Chondrocyte (in vitro differentiated cells): ENCODE data around the gene CHRNA4. TPM values are rescaled to one million over a fixed set of nuclear protein-coding genes. Genes with fewer than 3 reads are reported as not detected.
A peak's percentile ranks its signal among the peaks of the same experiment; 100 is the strongest.

Source experiments
- DNase-seq: peaks from one replicate; pipeline ENCODE4 v3.0.0; 2021; ENCODE audit warnings: mixed read lengths, low spot score
- H3K27ac Mint-ChIP-seq: one replicate; pipeline ENCODE4 v1.8.0; 2021; ENCODE audit warnings: mild to moderate bottlenecking, moderate library complexity, mixed read lengths; ENCODE audit not compliant: unreplicated experiment
- H3K27me3 Mint-ChIP-seq: 2 replicates; pipeline ENCODE4 v1.8.0; 2021; ENCODE audit warnings: low read depth, mixed read lengths
- H3K36me3 Mint-ChIP-seq: 2 replicates; pipeline ENCODE4 v1.8.0; 2021; ENCODE audit warnings: low read depth, mixed read lengths
- H3K4me1 Mint-ChIP-seq: 2 replicates; pipeline ENCODE4 v1.8.0; 2021; ENCODE audit warnings: low read depth, mild to moderate bottlenecking, mixed read lengths
- H3K4me3 Mint-ChIP-seq: one replicate; pipeline ENCODE4 v1.8.0; 2021; ENCODE audit warnings: mild to moderate bottlenecking, moderate library complexity, mixed read lengths; ENCODE audit not compliant: unreplicated experiment
- H3K9me3 Mint-ChIP-seq: 2 replicates; pipeline ENCODE4 v1.8.0; 2021; ENCODE audit warnings: low read depth, mixed read lengths
- CTCF ChIP-seq: fragments of 200-600 bp; sonication (generic); IDR thresholded peaks from 2 replicates; pipeline ENCODE4 v1.5.0; 2021; ENCODE audit warnings: antibody characterized with exemption, mild to moderate bottlenecking, moderate library complexity
- long read RNA-seq: library from polyadenylated mRNA; stranded (forward); transcript quantifications from one replicate; pipeline ENCODE4 v2.0.0, GENCODE V29; 2021
- total RNA-seq: library from RNA; stranded (reverse); gene quantifications from 3 replicates; pipeline ENCODE4 v1.2.1, GENCODE V29; 2021

Gene CHRNA4
- not detected in 3 replicates for total RNA-seq
- long read RNA-seq: 0 reads

- H3K4me1 Mint-ChIP-seq: no peaks in the 10 kb centered on the region
- DNase-seq: peak; percentile 53
- H3K4me3 Mint-ChIP-seq: no peak within 1 kb of the TSS
- H3K36me3 Mint-ChIP-seq: no peaks in the 10 kb centered on the region
- no peak within 1 kb of the TSS for H3K27ac Mint-ChIP-seq
- H3K27me3 Mint-ChIP-seq: peaks cover 20% of the 10 kb centered on the region
- TF ChIP-seq CTCF: no peak
- H3K9me3 Mint-ChIP-seq: no peaks in the 10 kb centered on the region
These were observed at the start of gene CHRNA4 for GRCh38 chr20:63360850-63361518. TSS of gene CHRNA4 (minus strand) at chr20:63361349. CDS start at chr20:63361165, 184 bp downstream.

- Mint-ChIP-seq H3K4me3 (no peak overlapping the region), H3K36me3 (no peaks in the 10 kb centered on the region), H3K4me1 (no peaks in the 10 kb centered on the region), H3K9me3 (no peaks in the 10 kb centered on the region), H3K27me3 (peaks cover 6% of the 10 kb centered on the region), H3K27ac (no peak overlapping the region)
- TF ChIP-seq CTCF: no peak
- DNase-seq: no peak
These were observed 48.8 kb upstream of the CHRNA4 start for GRCh38 chr20:63409834-63410435.

DNA sequence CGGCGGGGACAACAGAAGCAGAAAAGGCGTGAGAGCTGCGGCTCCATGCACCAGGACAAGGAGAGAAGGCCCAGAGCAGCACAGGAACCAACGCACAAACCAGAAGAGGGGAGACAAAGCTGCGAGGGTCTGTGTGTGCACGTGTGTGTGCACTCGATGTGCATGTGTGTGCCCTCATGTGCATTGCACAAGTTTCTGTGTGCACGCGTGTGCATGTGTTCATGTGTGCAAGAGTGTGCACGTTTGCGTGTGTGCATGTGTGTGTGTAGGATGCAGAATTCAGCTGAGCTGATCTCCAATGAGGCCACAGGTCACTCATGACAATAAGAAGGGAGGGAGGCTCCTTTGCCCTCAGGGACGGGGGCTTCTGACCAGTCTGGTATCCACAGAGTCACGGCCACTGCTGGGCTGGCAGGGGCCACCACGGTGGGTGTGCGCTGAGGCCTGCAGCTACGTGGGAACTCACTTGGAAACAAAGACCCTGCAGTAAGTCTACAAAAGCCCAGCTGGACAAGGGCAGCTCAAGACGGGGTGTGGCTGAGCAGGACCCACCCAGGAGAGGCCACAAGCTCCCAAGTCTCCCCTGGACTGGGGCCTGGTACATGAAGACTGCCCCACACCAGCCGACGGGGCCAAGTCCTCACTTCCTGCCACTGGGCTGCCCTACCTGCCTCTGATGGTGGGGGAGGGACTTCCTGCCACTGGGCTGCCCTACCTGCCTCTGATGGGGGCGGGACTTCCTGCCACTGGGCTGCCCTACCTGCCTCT, 48.1 kb upstream of the CHRNA4 start:
- no peaks in the 10 kb centered on the region for H3K9me3 Mint-ChIP-seq
- no peak for TF ChIP-seq CTCF
- no peaks in the 10 kb centered on the region for H3K4me1 Mint-ChIP-seq
- no peak overlapping the region for H3K27ac Mint-ChIP-seq
- H3K4me3 Mint-ChIP-seq: no peak overlapping the region
- H3K36me3 Mint-ChIP-seq: no peaks in the 10 kb centered on the region
- no peak for DNase-seq
- H3K27me3 Mint-ChIP-seq: peaks cover 3% of the 10 kb centered on the region

GRCh38 chr20:63408684-63409046, 47.5 kb upstream of the CHRNA4 start:
- H3K4me3 Mint-ChIP-seq: no peak overlapping the region
- no peak for DNase-seq
- H3K27ac Mint-ChIP-seq: no peak overlapping the region
- H3K9me3 Mint-ChIP-seq: no peaks in the 10 kb centered on the region
- no peaks in the 10 kb centered on the region for H3K4me1 Mint-ChIP-seq
- H3K36me3 Mint-ChIP-seq: no peaks in the 10 kb centered on the region
- TF ChIP-seq CTCF: no peak
- H3K27me3 Mint-ChIP-seq: peaks cover 3% of the 10 kb centered on the region

DNA sequence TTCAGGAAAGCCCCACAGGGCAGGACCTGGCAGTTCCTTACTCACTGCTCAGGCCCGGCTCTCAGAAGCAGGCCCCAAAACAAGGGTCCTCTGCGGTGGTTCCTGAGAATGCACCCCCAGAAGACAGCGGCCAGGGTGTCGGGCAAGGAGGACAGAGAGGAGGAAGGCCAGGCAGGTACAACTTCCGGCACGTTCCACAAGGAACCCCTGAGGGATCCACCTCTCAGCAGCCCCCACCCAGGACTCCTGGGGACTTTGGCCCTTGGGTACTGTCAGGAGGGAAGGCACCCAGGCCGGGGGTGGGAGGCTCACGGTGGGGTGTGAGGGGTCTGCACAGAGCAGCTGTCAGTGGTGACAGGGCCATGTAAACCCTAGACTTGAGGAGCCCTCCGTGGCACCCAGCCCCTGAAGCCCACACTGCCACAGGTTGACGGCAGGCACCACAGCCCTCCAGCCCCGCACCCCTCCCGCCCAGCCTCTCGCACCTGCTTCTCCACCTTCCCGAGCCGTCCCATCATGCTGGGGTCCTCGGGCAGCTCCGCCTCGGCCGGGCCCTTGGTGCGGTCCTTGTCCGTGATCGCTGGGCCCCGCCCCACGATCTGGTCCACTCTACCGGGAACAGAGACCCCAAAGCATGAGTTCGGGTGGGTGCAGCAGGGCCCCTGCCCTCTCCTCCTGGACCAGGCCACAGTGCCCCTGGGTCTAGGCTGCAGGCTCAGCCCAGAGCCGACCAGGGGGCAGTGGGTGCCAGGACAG, 47.0 kb upstream of the CHRNA4 start:
- H3K27me3 Mint-ChIP-seq: peaks cover 6% of the 10 kb centered on the region
- no peak overlapping the region for H3K27ac Mint-ChIP-seq
- no peak for TF ChIP-seq CTCF
- no peaks in the 10 kb centered on the region for H3K36me3 Mint-ChIP-seq
- no peaks in the 10 kb centered on the region for H3K4me1 Mint-ChIP-seq
- no peak overlapping the region for H3K4me3 Mint-ChIP-seq
- no peak for DNase-seq
- no peaks in the 10 kb centered on the region for H3K9me3 Mint-ChIP-seq
